Panc1 (cell line): ENCODE measurements around the gene GALNT9. TPM values are rescaled to one million over a fixed set of nuclear protein-coding genes. Genes with fewer than 3 reads are reported as not detected.

Experiments
- ATAC-seq: fragments of 200-7000 bp; cut with Tn5 transposase; 2 replicates; pipeline ENCODE4 v1.9.1; 2020; ENCODE audit warnings: mild to moderate bottlenecking, moderate library complexity
- BruUV-seq: library from RNA; stranded (reverse); fragments of 400-500 nt; replicated peaks from 2 replicates; lab custom pipeline; 2021; lab: Mats Ljungman, UMichigan
- CTCF ChIA-PET: fragments of 300-600 bp; sonication (Branson Sonifier 250); formaldehyde crosslinking; loops from one replicate; lab custom pipeline; 2022; ENCODE audit warnings: antibody characterized with exemption; lab: Charles Lee
- POLR2A ChIA-PET: fragments of 300-600 bp; sonication (Branson Sonifier 250); formaldehyde crosslinking; loops from one replicate; lab custom pipeline; 2022; ENCODE audit warnings: antibody characterized with exemption; lab: Charles Lee
- DNase-seq: peaks from one replicate; pipeline ENCODE4 v3.0.0-alpha.2; 2010; ENCODE audit warnings: low read depth, low spot score
- H3K27ac ChIP-seq: 2 replicates; pipeline ENCODE4 v1.5.1; 2011; ENCODE audit warnings: mild to moderate bottlenecking, low read length, inconsistent platforms
- H3K27me3 ChIP-seq: fragments of 200-500 bp; sonication (Bioruptor generic); 2 replicates; pipeline ENCODE4 v1.6.0; 2014; ENCODE audit warnings: low read length, inconsistent platforms; ENCODE audit not compliant: control insufficient read depth, insufficient read depth
- H3K36me3 ChIP-seq: fragments of 200-500 bp; sonication (Bioruptor generic); 2 replicates; pipeline ENCODE4 v1.5.1; 2014; ENCODE audit warnings: inconsistent platforms, mild to moderate bottlenecking, low read length, moderate library complexity; ENCODE audit not compliant: control insufficient read depth, insufficient read depth
- H3K4me1 ChIP-seq: 2 replicates; pipeline ENCODE4 v1.5.1; 2011; ENCODE audit warnings: inconsistent platforms, mild to moderate bottlenecking, low read length, moderate library complexity; ENCODE audit not compliant: control insufficient read depth, insufficient read depth
- H3K4me3 ChIP-seq, 2 experiments: 2 replicates each; pipeline ENCODE4 v1.5.1; 2011 to 2012; ENCODE audit warnings: low read depth in 2 of 2, low read length in 2 of 2, mild to moderate bottlenecking in 2 of 2, inconsistent platforms in 1 of 2, moderate library complexity in 1 of 2
- H3K9me3 ChIP-seq: fragments of 200-500 bp; sonication (Bioruptor generic); 2 replicates; pipeline ENCODE4 v1.5.1; 2014; ENCODE audit warnings: low read depth, mild to moderate bottlenecking, inconsistent platforms, low read length, moderate library complexity; ENCODE audit not compliant: control insufficient read depth, insufficient read depth
- CTCF ChIP-seq: fragments of 450-650 bp; IDR thresholded peaks from 2 replicates; pipeline ENCODE4 v1.5.1; 2017; ENCODE audit warnings: mild to moderate bottlenecking
- POLR2AphosphoS5 ChIP-seq: IDR thresholded peaks from 2 replicates; pipeline ENCODE4 v1.6.1; 2012; ENCODE audit warnings: mild to moderate bottlenecking, low read depth, low read length, moderate library complexity
- REST ChIP-seq, 2 experiments: IDR thresholded peaks; 2 replicates each; pipeline ENCODE4 v1.6.1; 2011 to 2012; ENCODE audit warnings: low read depth in 2 of 2, control low read depth in 1 of 2, low read length in 1 of 2, mild to moderate bottlenecking in 1 of 2, moderate library complexity in 1 of 2; ENCODE audit not compliant: insufficient read depth in 1 of 2
- SIN3A ChIP-seq: IDR thresholded peaks from 2 replicates; pipeline ENCODE4 v1.6.1; 2012; ENCODE audit warnings: low read depth, mild to moderate bottlenecking, low read length, moderate library complexity, borderline replicate concordance; ENCODE audit not compliant: insufficient read depth
- TCF7L2 ChIP-seq: IDR thresholded peaks from 2 replicates; pipeline ENCODE4 v1.6.1; 2011; ENCODE audit warnings: mild to moderate bottlenecking, low read depth, low read length, inconsistent platforms
- in situ Hi-C: cut with HindIII; loops from 2 replicates; pipeline ENCODE4 v1.10.0; 2016; ENCODE audit warnings: low sequenced_read_pairs, low pct_unique_long_range_greater_than_20kb
- intact Hi-C: fragments of 100-400 bp; cut with micrococcal nuclease; formaldehyde crosslinking; loops from one replicate; pipeline ENCODE4 v1.10.0; 2022; ENCODE audit not compliant: unreplicated experiment
- total RNA-seq: library from RNA; stranded (reverse); gene quantifications from one replicate; pipeline ENCODE4 v1.2.1, GENCODE V29; 2021; ENCODE audit not compliant: unreplicated experiment

GALNT9 gene
- total RNA-seq, 1 experiment from 2014 or later, result 0.33 TPM

GRCh38 chr12:132289356-132290202 is 39.8 kb downstream of the GALNT9 start:
- no peaks in the 10 kb centered on the region for H3K27me3 ChIP-seq
- ChIA-PET POLR2A (no interaction called here), CTCF (interaction anchor here (0.7 kb wide), 1 partner anchor 26 kb away, joined by 5 read pairs; no protein-coding TSS in a partner anchor)
- peaks cover 4% of the 10 kb centered on the region; the same call in 1 of the 2 replicates for H3K4me1 ChIP-seq
- ATAC-seq (no peak), DNase-seq (no peak)
- in situ Hi-C loops, result no loop called here
- BruUV-seq, result no TSS peak
- no peak overlapping the region for H3K4me3 ChIP-seq
- TF ChIP-seq TCF7L2, result no peak
- TF ChIP-seq CTCF, result no peak
- TF ChIP-seq SIN3A, result no peak
- no peak for TF ChIP-seq REST (IDR thresholded peaks at IDR 0.05; ENCODE audit: insufficient read depth in 1 of 2, low read depth in 2 of 2, low read length in 1 of 2)
- no peak for TF ChIP-seq POLR2AphosphoS5
- intact Hi-C loops, result loop anchor here (10.0 kb wide), 1 partner anchor 95 kb away; no protein-coding TSS in a partner anchor
- no peaks in the 10 kb centered on the region for H3K9me3 ChIP-seq
- H3K36me3 ChIP-seq, result no peaks in the 10 kb centered on the region
- H3K27ac ChIP-seq, result no peak overlapping the region

GRCh38 chr12:132288516-132289215 is 40.7 kb downstream of the GALNT9 start:
- Histone ChIP-seq H3K36me3 (no peaks in the 10 kb centered on the region), H3K27me3 (no peaks in the 10 kb centered on the region), H3K4me3 (no peak overlapping the region), H3K4me1 (peaks cover 7% of the 10 kb centered on the region; the same call in 1 of the 2 replicates), H3K9me3 (no peaks in the 10 kb centered on the region), H3K27ac (no peak overlapping the region)
- DNase-seq (no peak), ATAC-seq (no peak)
- ChIA-PET CTCF (no interaction called here), POLR2A (no interaction called here)
- TF ChIP-seq CTCF (no peak), REST (IDR thresholded peaks at IDR 0.05; ENCODE audit: insufficient read depth in 1 of 2, low read depth in 2 of 2, low read length in 1 of 2) (no peak), SIN3A (no peak), TCF7L2 (no peak), POLR2AphosphoS5 (no peak)
- no TSS peak for BruUV-seq
- intact Hi-C loops, result loop anchor here (10.0 kb wide), 1 partner anchor 96 kb away; no protein-coding TSS in a partner anchor
- in situ Hi-C loops, result no loop called here
